ENCODE results near the gene ZSWIM5.
"Not testable (repeated sequence)": the region's sequence is repeated elsewhere in the genome, so short reads cannot be mapped to it uniquely, and the experiment has no call there.

ZSWIM5 gene

GRCh38 chr1:45084562-45084961 is 121.8 kb downstream of the ZSWIM5 start:
- DNase-seq: no peak

GRCh38 chr1:45079533-45079932 is 126.9 kb downstream of the ZSWIM5 start:
- DNase-seq: no peak

GRCh38 chr1:45076959-45077358 is 129.4 kb downstream of the ZSWIM5 start:
- not testable (repeated sequence) for DNase-seq

GRCh38 chr1:45071567-45071966 is 134.8 kb downstream of the ZSWIM5 start:
- no peak for DNase-seq

- no peak for DNase-seq
These were observed 138.6 kb downstream of the ZSWIM5 start for GRCh38 chr1:45067806-45068205.

GRCh38 chr1:45065083-45065482 is 141.3 kb downstream of the ZSWIM5 start:
- DNase-seq: no peak

- not testable (repeated sequence) for DNase-seq
These were observed 143.9 kb downstream of the ZSWIM5 start for GRCh38 chr1:45062463-45062862.

- DNase-seq: no peak
These were observed 146.6 kb downstream of the ZSWIM5 start for GRCh38 chr1:45059829-45060228.

- no peak for DNase-seq
These were observed 148.9 kb downstream of the ZSWIM5 start for GRCh38 chr1:45057542-45057941.

GRCh38 chr1:45051005-45051772 is 155.2 kb downstream of the ZSWIM5 start:
- no peak for DNase-seq

- no peak for DNase-seq
These were observed 159.4 kb downstream of the ZSWIM5 start for GRCh38 chr1:45047032-45047431.

- DNase-seq: no peak
These were observed 161.5 kb downstream of the ZSWIM5 start for GRCh38 chr1:45044916-45045315.

GRCh38 chr1:45043094-45043493 is 163.3 kb downstream of the ZSWIM5 start:
- no peak for DNase-seq

- DNase-seq: no peak
These were observed 166.1 kb downstream of the ZSWIM5 start for GRCh38 chr1:45040297-45040696.

GRCh38 chr1:45038661-45039364 is 167.6 kb downstream of the ZSWIM5 start:
- no peak for DNase-seq

- DNase-seq: no peak
These were observed 168.2 kb downstream of the ZSWIM5 start for GRCh38 chr1:45038240-45038639.

GRCh38 chr1:45037456-45037855 is 168.9 kb downstream of the ZSWIM5 start:
- DNase-seq: no peak

GRCh38 chr1:45035631-45036301 is 170.6 kb downstream of the ZSWIM5 start:
- no peak for DNase-seq

GRCh38 chr1:45033356-45033755 is 173.0 kb downstream of the ZSWIM5 start:
- no peak for DNase-seq

- no peak for DNase-seq
These were observed 173.6 kb downstream of the ZSWIM5 start for GRCh38 chr1:45032837-45033236.

GRCh38 chr1:45026446-45026845 is 180.0 kb downstream of the ZSWIM5 start:
- DNase-seq: no peak

- no peak for DNase-seq
These were observed 182.7 kb downstream of the ZSWIM5 start for GRCh38 chr1:45023663-45024062.

- peak; percentile 58 to 60 for DNase-seq
These were observed 187.7 kb downstream of the ZSWIM5 start for GRCh38 chr1:45018599-45019230.

All from activated CD4-positive, alpha-beta T cell treated with anti-CD3 and anti-CD28 coated beads, Interleukin-2, amount 50 U/mL, for 4 hours (primary cell).